T47D (cell line): ENCODE results near the gene THAP8.
A peak's percentile ranks its signal among the peaks of the same experiment; 100 is the strongest.

Experiments used
- DNase-seq, 2 experiments: peaks; one replicate each; pipeline versions ENCODE4 v3.0.0 to v3.0.0-alpha.2; 2011 to 2012; ENCODE audit warnings: low read depth in 1 of 2, low spot score in 1 of 2
- JUND ChIP-seq: IDR thresholded peaks from 2 replicates; pipeline ENCODE4 v1.6.1; 2012; ENCODE audit warnings: low read depth
- in situ Hi-C: cut with HindIII; loops from 2 replicates; pipeline ENCODE4 v1.10.0; 2016; ENCODE audit warnings: low sequenced_read_pairs, low pct_unique_long_range_greater_than_20kb

Gene THAP8, protein sequence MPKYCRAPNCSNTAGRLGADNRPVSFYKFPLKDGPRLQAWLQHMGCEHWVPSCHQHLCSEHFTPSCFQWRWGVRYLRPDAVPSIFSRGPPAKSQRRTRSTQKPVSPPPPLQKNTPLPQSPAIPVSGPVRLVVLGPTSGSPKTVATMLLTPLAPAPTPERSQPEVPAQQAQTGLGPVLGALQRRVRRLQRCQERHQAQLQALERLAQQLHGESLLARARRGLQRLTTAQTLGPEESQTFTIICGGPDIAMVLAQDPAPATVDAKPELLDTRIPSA

DNA sequence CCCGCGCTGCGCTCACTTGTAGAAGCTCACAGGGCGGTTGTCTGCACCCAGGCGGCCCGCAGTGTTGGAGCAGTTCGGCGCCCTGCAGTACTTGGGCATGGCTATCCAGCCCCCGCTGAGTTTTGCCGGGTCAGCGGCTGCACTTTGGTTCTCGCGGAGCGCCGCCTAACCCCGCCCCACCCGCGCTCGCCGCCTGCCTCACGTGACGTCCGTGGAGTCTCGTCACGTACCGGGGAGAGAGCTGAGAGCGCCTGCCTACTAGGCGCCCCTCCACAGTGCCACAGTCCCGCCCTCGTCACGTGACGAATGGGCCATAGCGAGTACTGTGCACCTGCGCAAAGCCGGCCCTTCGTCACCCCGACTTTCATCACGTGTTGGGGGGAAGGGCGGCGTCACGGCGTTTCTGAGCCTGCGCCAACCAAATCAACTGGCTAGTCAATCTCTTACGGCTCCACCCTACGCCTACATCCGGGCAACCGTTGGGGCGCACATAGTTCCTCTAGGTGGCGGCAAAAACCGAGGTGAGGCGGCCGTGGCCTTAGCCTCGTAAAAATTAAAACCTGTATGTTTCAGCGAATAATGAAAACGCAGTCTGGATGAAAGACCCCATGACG is at the start of gene THAP8:
TSS of gene THAP8 (minus strand) at position 167 of the 614 bp plus-strand sequence. CDS start at position 99, 68 bp downstream.
- in situ Hi-C loops: no loop called here
- peak; percentile 96 to 98 for DNase-seq
- TF ChIP-seq JUND: no peak

DNA sequence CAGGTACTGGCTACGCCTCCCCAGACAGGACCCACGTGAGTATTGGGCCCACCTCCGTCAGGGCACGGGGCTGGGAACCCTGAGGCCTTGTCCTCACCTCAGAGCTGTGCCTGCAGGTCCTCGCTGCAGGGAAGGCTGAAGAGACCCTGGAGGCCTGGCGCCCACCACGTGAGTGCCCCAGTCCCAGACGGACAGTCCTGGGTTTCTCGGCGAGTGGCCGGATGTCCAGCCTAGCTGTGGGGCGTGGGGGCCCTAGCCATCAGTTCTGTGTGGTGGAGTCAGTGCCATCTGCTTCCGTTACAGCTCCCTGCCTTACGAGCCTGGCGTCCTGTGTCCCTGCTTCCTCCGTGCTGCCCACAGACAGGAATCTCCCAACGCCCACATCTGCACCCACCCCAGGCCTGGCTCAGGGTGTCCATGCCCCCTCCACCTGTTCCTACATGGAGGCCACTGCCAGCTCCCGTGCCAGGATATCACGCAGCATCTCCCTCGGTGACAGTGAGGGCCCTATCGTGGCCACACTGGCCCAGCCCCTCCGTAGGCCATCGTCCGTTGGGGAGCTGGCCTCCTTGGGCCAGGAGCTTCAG is 49.0 kb upstream of the THAP8 start:
- DNase-seq: no peak
- no peak for TF ChIP-seq JUND
- in situ Hi-C loops: no loop called here

DNA sequence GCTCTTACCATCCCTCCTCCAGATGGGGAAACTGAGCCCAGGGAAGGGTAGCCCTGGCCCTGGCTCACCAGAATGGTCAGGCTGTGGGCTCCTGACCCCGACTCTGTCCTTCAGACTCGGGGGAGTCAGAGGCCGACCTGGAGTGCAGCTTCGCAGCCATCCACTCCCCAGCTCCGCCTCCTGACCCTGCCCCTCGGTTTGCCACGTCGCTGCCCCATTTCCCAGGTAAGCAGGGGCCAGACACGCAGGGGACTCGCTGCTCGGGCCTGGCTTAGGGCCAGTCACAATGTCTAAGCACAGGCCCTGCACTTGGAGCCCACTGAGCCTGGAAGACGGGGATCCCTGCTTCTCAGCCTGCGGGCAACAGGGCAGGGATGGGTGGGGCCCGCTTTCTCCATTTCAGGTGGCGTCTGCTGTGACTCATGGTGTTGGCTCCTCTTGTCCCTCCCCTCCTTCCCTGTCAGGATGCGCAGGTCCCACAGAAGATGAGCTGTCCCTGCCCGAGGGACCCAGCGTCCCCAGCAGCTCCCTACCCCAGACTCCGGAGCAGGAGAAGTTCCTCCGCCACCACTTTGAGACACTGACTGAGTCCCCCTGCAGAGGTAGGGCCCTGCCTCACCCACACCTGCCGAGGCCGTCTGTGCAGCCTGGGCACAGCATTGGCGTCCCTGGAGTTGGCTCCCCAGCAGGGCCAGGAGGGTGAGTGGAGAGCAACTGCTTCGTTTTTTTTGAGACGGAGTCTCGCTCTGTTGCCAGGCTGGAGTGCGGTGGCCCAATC is 47.7 kb upstream of the THAP8 start:
- TF ChIP-seq JUND: no peak
- in situ Hi-C loops: no loop called here
- no peak for DNase-seq

DNA sequence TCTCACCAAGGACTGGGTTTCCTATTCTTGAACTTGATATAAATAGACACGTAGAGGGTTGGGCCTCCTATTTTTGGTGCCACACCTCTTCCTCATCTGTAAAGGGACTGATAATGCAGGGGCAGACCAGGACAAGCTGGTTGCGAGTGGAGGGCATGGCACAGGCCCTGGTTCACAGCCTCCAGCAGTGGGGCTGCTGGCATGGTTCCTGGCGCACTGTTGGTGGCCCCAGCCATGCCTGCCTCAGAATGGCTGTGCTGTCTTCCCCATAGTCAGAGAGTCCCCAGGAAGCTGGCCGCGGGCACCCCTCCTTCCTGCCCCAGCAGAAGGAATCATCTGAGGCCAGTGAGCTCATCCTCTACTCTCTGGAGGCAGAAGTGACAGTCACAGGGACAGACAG is 46.4 kb upstream of the THAP8 start:
- in situ Hi-C loops: no loop called here
- TF ChIP-seq JUND: no peak
- no peak for DNase-seq

DNA sequence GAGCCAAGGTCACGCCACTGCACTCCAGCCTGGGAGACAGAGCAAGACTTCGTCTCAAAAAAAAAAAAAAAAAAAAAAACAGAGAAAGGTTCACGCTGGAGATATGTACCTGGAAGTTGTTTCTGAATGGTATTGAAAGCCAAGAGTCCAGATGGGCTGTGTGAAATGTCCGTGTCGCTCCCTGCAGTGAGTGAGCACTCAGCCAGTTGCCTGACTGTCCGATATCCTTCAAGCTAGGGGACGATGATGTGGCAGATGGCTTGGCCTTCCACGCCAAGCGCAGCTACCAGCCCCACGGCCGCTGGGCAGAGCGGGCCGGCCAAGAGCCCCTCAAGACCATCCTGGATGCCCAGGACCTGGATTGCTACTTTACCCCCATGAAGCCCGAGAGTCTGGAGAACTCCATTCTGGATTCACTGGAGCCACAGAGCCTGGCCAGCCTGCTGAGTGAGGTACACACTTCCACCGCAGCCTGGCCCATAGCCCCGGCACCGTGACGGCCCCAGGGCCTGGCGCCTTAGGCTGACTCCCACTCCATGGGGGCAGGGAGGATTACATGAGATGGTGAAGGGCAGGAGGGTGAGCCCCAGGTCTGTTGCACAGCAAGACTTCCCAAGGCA is 45.2 kb upstream of the THAP8 start:
- TF ChIP-seq JUND: no peak
- in situ Hi-C loops: no loop called here

DNA sequence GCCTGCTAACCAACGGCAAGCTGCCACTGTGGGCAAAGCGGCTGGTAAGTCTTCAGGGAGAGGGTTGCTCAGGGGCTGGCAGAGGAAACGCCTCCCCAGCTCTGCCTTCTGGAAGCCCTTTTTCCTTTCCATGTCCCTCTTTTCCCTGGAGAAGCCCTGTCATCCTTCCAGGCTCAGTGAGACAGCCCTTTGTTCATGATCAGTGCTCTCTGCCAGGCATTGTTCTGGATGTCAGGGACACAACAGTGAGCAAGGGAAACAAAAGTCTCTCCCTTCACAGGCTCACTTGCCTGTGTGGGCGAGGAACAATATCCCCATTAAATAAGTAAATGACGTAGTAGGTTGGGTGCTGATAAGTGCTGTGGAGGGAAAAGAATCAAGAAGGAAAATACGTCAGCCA is 43.0 kb upstream of the THAP8 start:
- TF ChIP-seq JUND: no peak
- in situ Hi-C loops: no loop called here
- DNase-seq: no peak

More for the DNA sequence above, 45.2 kb upstream of the THAP8 start:
- DNase-seq: no peak

DNA sequence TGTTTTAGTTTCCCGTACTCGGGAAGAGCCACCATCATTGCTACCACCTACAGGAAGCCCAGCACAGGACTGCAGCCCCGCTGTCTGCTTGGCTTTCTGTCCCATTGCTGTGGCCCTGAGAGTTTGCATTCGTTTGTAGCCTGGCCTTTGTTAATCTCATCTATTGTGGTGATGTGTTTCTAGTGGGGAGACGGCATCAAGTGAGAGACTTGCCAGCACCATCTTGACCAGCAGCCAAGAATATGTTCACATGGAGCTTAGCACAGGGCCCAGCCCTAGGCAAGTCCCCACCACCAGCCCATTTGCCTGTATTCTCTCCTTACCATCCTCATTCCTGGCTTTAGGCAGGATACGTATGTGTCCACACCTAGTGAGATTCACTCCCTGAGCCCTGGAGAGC is 39.6 kb upstream of the THAP8 start:
- no peak for DNase-seq
- no peak for TF ChIP-seq JUND
- in situ Hi-C loops: no loop called here

DNA sequence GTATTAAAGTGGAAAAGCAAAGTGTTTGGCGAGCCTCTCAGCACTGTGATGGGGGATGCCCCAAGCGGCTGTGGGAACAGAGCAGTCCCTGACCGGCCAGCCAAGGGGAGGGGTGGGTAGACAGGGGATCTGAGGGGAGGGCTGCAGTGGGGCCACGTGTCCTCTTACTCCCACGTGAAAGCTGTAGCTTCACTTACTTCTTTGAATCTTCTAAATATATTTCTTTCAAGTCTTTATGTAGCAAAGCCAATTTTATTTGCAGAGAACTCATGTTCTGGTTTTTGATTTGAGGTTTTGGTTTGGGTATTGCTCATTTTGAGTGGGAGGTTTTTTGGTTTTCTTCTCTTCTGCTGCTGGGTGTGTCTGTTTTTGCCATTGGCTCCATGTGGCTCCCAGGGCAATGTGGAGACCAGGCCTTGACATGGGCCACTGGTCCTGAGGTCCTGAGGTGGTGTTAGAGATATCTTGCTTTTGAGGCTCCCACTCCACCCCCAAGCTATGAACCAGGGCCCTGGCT is 39.1 kb upstream of the THAP8 start:
- no peak for DNase-seq
- in situ Hi-C loops: no loop called here
- no peak for TF ChIP-seq JUND

DNA sequence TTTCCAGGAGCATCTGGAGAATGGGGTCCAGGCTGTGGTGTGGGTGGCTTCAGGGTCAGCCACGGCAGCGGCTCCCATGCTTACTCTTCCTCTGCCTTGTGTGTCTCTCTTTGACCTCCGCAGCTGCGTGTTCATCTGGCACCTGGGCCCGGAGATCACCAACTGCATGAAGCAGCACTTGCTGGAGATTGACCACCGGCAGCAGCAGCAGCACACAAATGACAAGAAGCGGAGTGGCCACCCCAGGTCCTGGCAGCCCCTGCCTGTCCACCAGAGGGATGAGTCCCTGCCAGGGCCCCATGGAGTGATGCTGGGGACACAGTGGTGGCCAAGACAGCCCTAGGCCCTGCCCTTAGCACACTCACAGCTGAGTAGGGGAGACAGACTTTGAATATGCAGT is 38.5 kb upstream of the THAP8 start:
- TF ChIP-seq JUND: no peak
- in situ Hi-C loops: no loop called here
- no peak for DNase-seq

DNA sequence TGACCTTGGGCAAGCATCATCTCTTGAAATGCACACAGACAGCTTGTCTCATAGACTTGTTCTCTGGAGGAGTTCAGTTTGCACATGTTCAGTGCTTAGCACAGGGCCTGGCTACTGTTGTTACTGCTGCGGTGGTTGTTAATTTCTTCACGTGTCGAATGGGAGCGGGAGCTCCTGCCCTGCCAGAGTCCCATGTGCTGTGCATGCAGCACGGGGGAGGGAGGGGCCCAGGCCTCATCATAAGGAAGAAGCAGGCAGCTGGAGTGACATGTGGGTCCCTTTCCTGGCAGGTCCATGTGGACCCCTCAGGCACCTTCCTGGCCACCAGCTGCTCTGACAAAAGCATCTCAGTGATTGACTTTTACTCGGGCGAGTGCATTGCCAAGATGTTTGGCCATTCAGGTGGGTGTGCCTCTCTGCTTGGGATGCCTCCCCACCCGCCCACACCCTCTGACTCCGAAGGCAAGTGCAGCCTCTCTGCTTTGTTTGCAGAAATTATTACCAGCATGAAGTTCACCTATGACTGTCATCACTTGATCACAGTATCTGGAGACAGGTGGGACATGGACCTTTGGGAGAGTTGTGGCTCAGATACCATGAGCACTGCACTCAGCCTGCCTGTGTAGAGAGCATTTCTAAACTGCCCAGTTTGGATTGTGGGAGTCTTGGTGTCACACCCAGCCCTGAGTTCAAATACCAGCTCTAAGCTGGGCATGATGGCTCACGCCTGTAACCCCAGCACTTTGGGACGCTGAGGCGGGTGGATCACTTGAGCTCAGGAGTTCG is 37.0 kb upstream of the THAP8 start:
- no peak for DNase-seq
- TF ChIP-seq JUND: no peak
- in situ Hi-C loops: no loop called here

DNA sequence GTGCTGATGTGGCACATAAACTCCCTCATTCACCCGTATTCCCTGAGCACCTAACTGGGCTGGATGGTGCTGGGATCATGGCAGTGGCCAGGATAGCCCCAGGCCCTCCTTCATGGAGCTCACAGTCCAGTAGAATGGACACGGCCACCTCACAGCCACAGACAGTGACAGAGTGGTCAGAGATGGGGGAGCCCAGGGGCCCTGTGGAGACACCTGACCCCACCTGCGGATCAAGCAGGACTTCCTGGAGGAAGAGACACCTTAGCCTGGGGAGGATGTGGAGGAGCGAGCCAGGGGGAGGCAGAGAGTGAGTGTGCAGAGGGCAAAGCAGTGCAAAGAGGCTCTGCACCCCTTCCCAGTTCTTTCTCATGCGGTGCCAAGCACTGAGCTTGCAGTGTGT is 35.8 kb upstream of the THAP8 start:
- in situ Hi-C loops: no loop called here
- no peak for TF ChIP-seq JUND
- no peak for DNase-seq

DNA sequence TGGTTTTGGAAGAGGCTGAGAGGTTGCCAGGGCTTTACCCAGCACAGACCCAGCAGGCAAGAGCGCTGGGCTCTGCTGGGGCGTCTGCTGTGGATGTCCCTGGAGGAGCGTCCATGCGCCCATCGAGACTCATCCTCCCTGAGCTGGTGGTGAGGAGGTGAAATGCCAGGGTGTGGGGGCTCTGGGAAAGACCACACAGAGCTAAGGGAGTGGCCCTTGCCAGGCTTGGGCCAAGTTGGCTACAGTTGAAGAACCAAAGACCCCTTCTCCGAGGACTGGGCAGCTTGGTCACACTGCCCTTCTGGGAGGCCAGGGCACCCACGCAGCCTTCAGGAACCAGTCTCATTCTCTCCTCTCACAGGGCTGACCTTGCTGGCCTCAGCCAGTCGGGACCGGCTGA is 32.2 kb upstream of the THAP8 start:
- in situ Hi-C loops: no loop called here
- no peak for DNase-seq
- TF ChIP-seq JUND: no peak
